GM06990 (cell line): Measurements from ENCODE around the gene TAF6.
A peak's percentile ranks its signal among the peaks of the same experiment; 100 is the strongest.

Experiments
- DNase-seq: peaks from one replicate; pipeline ENCODE4 v3.0.0-alpha.2; 2011; ENCODE audit not compliant: insufficient read length; ENCODE audit errors: extremely low read depth
- H3K27me3 ChIP-seq: replicated peaks from 2 replicates; pipeline ENCODE4 v1.6.0; 2011; ENCODE audit warnings: low read length; ENCODE audit not compliant: control insufficient read depth, insufficient read depth
- H3K36me3 ChIP-seq: 2 replicates; pipeline ENCODE4 v1.5.1; 2011; ENCODE audit warnings: low read length; ENCODE audit not compliant: control insufficient read depth, insufficient read depth
- H3K4me3 ChIP-seq: replicated peaks from 2 replicates; pipeline ENCODE4 v1.5.1; 2011; ENCODE audit warnings: low read depth, mild to moderate bottlenecking, control low read depth, low read length
- TF ChIP-seq, protein P1 (sequence below): IDR thresholded peaks from 2 replicates; pipeline ENCODE4 v1.5.1; 2011; ENCODE audit warnings: low read length, control low read depth, mild to moderate bottlenecking, inconsistent platforms; ENCODE audit not compliant: insufficient read depth, poor library complexity, severe bottlenecking

TAF6 gene

DNA sequence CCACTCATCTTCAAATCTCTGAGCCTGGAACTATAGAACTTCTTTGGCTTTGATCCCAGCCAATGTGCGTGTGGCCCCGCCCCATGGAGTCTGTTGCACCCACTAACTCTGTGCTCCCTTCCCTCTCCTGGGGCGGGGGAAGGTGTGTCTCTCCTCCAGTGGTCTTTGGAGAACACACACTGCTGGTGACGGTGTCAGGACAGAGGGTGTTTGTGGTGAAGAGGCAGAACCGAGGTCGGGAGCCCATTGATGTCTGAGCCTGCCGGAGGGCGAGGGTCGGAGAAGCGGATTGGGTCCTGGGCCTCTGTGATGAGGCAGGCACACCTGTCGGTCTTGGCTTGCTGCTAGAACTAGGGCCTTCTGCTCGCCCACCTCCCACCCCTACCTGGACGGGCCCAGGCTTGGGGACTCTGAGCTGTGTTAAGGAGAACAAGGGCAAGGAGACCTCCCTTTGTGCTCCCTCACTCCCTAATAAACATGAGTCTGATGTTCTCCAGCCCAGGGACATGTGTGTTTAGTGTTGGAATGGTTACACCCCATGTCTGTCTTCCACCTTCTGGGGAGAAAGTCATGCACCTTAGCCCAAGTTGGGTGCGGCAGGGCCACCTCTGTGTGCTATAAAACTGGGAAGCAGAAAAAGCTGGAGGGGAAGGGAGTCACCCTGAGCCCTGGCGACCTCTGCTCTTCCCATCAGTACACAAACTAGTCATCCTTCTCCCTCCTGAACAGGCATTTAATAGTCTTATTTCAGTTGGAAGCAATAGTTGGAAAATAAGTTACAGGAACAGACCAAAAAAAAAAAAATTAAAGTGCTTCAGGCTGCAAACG is 34.8 kb upstream of the TAF6 start:
- Histone ChIP-seq H3K4me3 (no peak overlapping the region), H3K36me3 (peaks cover 30% of the 10 kb centered on the region), H3K27me3 (no peaks in the 10 kb centered on the region)
- DNase-seq, result no peak
- TF ChIP-seq, protein P1, sequence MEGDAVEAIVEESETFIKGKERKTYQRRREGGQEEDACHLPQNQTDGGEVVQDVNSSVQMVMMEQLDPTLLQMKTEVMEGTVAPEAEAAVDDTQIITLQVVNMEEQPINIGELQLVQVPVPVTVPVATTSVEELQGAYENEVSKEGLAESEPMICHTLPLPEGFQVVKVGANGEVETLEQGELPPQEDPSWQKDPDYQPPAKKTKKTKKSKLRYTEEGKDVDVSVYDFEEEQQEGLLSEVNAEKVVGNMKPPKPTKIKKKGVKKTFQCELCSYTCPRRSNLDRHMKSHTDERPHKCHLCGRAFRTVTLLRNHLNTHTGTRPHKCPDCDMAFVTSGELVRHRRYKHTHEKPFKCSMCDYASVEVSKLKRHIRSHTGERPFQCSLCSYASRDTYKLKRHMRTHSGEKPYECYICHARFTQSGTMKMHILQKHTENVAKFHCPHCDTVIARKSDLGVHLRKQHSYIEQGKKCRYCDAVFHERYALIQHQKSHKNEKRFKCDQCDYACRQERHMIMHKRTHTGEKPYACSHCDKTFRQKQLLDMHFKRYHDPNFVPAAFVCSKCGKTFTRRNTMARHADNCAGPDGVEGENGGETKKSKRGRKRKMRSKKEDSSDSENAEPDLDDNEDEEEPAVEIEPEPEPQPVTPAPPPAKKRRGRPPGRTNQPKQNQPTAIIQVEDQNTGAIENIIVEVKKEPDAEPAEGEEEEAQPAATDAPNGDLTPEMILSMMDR, result no peak

DNA sequence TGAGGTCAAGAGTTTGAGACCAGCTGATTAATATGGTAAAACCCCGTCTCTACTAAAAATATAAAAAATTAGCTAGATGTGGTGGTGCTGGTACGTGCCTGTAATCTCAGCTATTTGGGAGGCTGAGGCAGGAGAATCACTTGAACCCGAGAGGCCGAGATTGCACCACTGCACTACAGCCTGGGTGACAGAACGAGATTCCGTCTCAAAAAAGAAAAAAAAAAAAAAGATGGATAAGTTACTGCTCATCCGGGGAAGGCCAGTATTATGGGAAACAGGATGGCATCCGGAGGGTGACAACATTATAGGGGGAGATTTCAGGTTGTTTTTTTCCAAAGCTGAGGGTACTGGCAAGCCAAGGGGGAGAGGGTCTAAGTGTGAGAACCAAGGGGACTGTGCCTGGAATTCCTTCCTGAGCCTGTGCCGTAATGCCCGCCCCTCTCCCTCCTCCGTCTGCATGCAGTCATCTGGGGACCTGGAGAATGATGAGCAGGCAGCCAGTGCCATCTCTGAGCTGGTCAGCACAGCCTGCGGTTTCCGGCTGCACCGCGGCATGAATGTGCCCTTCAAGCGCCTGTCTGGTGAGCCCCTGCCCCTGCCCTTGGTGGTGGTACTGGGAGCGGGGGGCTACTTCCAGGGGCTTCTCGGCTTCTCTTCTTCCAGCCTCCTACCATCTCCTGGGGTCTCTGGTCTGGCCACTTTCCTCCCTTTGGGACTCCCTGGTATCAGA is 33.9 kb upstream of the TAF6 start:
- no peaks in the 10 kb centered on the region for H3K27me3 ChIP-seq
- no peak overlapping the region for H3K4me3 ChIP-seq
- TF ChIP-seq, protein P1, result no peak
- DNase-seq, result no peak
- H3K36me3 ChIP-seq, result peaks cover 30% of the 10 kb centered on the region

DNA sequence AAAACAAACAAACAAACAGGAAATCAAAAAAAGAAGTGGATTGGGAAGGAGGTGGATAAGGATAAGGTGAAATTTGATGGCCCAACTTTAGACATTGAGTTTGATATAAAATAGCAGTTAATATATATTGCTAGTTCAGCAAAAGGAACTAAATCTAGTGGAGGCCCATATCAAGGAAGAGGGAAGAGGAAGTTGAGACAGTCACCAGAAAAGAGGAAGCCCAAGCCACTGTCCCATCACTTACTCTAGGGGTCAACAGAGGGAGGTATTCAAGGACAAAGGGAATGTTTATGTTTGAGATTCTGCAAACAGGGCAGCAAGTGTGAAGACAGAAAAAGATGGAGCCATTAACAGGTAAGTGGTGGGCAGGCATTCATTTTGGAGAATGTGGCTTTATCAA is 33.2 kb upstream of the TAF6 start:
- TF ChIP-seq, protein P1, result no peak
- Histone ChIP-seq H3K27me3 (no peaks in the 10 kb centered on the region), H3K36me3 (peaks cover 30% of the 10 kb centered on the region), H3K4me3 (no peak overlapping the region)
- DNase-seq, result no peak

DNA sequence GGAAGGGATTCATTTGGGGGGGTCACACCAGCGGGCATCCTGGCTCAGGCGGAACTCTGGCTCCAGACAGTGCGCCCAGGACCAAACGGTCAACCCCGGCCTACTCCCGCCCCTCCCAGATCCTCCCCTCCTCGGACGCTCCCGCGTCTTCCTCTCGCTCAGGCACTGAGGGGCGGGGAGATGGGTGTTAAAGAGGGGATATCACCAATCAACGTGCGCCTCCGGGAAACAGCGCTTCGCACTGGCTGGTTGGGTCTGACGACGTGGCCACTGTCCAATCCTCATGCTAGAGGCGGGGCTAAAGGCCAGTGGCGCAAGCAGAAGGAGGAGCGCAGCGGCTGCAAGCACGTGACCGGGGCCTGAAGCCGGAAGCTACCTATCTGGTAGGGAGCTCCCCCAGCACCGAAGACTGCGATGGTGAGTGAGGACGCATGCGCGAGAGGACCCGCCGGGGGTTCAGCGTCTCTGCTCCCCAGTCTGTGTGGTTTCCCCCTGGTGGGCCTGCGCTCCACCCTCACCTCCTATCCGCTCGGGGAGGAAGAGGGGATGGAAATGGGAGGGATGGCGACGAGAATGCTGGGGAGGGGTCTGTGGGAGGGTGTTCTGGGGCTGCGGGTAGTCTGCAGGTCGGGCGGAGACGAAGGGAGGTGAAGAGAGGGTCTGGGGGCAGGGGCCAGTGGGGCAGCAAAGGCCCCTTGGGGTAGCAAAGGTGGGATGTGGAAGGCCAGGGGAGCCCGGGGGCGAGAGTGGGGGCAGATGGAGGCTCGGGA is 29.6 kb upstream of the TAF6 start, which contains the start of gene LAMTOR4:
Gene LAMTOR4, plus strand, starts transcription at position 360 of the 770 bp plus-strand sequence. Its CDS starts 55 bp downstream, at position 415.
- H3K36me3 ChIP-seq, result peaks cover 5% of the 10 kb centered on the region
- peak; percentile 98 for DNase-seq
- TF ChIP-seq, protein P1, result peak; percentile 11
- H3K4me3 ChIP-seq, result peak within 1 kb of the TSS; percentile 98
- H3K27me3 ChIP-seq, result no peaks in the 10 kb centered on the region

DNA sequence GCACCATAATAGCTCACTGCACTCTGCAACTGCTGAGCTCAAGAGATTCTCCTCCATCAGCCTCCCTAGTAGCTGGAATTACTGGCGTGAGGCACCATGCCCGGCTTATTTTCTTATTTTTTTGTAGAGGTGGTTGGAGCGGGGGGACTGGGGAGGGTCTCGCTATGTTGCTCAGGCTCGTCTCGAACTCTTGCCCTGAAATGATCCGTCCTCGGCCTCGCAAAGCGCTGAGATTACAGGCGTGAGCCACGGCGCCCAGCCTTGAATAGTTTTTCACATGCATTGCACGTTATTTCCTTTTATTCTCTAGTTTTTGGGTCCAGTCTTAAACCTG is 29.0 kb upstream of the TAF6 start:
- Histone ChIP-seq H3K4me3 (peak overlapping the region; percentile 60), H3K27me3 (no peaks in the 10 kb centered on the region), H3K36me3 (peaks cover 3% of the 10 kb centered on the region)
- TF ChIP-seq, protein P1, result no peak
- no peak for DNase-seq
